HG02642 (cell line): Measurements from ENCODE around the gene CCM2.

Experiments
- ATAC-seq: cut with Tn5 transposase; IDR thresholded peaks from one replicate; pipeline ENCODE4 v1.9.1; 2021; ENCODE audit warnings: mild to moderate bottlenecking; ENCODE audit not compliant: unreplicated experiment, poor library complexity

CCM2 gene

DNA sequence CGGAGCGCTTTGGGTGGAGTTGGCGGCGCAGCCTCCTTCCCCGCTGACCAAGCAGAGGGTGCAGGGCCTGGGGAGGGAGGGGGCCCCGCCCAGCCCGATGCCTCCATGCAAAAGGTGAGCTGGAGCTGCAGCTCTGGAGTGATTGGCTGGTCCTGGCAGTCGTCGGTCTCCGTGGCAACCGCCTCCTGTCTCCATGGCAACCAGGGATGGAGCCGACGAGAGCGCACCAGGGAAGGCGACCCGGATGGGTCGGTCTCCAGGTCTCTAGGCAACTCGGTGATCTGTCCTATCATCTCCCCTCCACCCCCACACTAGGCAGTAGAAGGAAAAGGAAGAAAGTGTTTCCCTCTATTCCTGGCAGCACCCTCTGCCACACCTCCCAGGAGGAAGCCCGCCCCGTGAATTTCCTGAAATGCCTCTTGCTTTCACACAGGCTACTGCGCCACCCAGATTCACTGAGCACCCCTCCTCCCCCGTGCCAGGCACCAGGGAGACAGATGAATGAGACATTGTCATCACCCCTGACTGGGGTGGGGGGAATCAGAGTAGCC lies 89.4 kb downstream of the CCM2 start:
- ATAC-seq = no peak

DNA sequence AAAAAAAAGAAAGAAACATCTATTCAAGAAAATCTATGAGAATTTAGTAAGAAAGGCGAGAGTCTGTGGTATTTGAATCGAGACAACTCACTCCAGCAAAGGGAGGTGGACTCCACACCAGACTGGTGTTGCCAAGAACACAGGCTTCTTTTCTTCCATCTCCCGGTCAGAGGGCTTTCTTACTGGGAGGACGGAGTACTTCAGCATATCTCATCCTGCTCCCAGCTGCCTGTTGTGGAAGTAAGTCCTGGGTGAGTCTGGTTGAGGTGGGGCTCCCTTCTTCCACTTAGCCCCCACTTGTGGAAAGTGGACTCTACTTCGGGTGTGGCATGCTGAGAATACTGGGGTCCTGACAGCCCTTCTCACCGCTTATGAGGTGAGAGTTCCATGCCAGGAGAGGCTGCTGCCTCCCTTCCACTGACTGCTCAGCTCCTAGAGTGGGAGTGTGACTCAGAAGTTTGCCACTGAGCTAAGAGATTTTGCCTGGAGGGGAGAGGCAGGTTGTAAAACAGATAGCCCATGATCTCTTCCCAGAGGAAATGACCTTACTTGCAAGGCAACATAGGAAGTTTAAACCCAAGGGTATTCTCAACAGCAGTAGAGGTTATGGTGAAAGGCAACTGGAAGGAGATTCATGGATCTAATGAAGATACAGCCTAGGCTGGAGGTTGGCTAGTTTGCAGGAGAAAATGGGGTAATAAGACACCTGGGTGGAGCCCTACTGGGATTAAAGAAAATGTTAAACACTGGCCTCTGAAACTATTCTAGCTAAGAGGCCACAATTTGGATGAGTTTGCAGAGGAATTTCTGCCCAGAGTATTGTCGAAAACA lies 92.3 kb downstream of the CCM2 start:
- no peak for ATAC-seq

DNA sequence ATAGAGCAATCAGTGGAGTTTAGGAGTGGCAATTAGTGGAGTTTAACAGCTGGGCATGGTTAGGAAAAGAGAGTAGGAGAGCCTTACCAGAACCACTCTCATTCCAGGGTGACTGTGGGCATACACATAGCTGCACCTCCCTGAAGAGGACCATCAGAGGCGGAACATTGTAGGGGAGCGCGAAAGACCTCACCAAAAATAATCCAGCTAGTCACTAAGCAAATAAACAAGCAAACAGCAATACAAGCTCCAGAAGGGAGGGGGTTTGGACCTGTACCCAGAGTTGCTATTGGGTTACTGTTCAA lies 92.9 kb downstream of the CCM2 start:
- ATAC-seq = no peak

DNA sequence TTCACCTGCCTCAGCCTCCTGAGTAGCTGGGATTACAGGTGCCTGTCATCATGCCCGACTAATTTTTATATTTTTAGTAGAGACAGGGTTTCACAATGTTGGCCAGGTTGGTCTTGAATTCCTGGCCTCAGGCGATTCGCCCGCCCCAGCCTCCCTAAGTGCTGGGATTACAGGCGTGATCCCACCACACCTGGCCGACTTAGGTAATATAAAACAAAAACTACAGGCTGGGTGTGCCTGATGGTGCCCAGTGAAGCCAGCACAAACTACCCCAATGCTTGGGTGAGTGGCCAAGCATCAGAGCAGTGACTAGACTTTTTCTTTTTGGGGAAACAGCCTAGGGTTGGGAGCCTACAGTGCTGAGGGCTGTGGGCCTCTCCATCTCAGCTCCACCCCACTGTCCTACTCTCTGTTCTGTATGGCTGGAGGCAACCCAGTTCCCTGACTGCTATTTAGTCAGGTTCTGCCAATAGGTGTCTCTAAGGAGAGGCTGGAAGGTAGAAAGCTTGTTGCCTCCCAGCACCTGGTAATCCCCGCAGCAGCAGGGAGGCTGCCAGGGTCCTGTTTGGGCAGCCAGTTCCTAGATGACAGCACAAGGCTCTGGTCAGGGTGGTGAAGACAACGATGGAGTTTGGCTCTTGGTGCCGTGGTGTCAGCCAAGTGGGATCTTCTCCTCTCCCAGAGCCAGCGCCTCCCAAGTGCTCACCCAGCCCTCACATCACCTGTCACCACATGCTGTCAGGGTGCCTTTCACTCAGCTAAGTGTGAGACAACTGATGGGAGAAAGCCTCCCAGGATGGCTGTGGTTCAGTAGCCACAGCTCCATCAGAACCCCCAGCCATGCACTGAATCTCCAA lies 99.2 kb downstream of the CCM2 start:
- ATAC-seq = no peak

DNA sequence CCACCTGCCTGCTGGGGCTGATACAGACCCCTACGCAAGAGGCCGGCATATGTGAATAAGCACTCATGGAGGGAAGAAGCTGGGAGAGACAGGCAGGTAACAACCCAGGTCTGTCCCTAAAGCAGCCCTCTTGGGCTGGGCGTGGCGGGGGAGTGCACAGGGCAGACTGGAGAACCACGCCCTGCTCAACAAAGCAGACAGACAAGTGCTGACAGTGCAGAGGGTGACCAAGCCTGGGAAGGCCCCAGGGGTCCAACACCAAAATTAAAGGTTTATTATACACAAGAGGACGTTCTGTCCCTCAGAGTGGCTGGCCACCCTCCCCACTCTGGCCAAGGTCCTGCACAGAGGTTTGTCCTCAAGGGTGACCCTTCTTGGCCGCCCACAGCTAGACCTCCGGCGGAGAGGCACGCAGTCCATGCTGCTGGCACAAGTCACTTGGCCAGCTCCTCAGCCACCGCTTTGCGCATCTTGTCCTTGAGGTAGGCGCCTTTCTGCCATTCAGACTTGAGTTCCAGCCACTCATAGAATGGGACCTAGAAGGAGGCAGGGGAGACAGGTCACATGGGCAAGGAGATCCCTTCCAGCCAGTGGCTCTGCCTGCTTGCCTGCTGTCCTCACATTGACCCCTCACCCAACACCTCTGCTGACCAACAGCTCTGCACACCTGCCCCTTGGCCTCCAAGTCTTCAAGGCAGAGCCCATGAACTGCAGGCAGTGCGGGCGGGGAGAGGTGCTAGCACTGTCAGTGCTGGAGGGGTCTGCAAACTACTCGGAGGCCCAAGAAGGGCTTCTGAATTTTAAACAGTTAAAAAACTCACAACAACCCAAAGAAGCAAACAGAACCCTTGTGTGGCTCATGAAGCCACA lies 100.1 kb downstream of the CCM2 start:
- ATAC-seq = no peak

DNA sequence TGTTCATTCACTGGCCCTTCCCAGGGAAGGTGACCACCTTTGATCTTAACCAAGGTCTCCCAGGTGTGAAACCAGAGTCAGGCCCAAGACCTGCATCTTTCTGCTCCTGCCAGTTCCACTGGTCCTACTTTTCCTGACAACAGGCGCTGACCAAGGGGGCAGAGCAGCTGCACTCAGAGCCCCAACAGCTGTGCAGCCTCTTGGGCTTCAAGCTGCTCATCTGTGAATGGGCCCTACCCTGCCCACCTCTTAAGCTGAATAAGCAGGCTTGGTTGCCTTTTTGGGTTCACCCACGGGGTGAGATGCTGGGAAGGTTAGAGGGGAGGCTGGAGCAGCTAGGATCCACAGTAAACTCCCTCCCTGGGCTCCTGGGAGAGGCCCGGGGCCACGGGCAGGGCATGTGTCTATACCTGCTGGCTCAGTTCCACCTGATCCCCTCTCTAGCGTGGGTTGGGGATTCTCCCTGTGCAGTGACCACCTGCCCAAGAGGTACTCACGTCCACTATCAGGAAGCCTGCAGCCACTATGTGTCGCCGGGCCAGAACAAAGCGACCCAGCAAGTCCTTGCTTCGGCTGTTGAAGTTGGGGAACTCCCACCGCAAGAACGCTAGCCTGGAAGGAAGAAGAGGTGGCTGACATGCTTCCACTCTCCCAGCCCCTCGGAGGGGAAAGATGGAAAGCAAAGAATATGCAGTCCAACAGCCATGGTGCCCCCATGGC lies 100.9 kb downstream of the CCM2 start:
- ATAC-seq = no peak

DNA sequence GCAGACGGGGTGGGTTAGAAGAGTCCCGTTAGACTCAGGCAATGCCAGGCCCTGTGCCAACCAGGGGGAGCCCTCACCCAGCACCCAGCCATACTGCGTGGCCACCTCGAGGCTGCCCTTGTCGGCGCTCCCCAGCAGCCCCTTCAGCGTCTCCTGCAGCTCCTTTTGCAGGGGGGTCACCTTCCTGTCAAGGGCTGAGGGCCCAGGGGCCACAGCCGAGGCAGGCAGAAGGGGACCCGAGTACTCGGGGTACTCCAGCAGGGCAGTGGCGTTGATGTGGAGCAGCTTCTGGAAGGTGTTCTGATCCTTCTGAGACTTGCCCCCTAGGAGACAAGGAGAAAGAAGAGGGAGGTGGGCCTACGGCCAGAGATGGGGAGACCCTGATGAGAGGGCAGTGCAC lies 101.7 kb downstream of the CCM2 start:
- no peak for ATAC-seq

DNA sequence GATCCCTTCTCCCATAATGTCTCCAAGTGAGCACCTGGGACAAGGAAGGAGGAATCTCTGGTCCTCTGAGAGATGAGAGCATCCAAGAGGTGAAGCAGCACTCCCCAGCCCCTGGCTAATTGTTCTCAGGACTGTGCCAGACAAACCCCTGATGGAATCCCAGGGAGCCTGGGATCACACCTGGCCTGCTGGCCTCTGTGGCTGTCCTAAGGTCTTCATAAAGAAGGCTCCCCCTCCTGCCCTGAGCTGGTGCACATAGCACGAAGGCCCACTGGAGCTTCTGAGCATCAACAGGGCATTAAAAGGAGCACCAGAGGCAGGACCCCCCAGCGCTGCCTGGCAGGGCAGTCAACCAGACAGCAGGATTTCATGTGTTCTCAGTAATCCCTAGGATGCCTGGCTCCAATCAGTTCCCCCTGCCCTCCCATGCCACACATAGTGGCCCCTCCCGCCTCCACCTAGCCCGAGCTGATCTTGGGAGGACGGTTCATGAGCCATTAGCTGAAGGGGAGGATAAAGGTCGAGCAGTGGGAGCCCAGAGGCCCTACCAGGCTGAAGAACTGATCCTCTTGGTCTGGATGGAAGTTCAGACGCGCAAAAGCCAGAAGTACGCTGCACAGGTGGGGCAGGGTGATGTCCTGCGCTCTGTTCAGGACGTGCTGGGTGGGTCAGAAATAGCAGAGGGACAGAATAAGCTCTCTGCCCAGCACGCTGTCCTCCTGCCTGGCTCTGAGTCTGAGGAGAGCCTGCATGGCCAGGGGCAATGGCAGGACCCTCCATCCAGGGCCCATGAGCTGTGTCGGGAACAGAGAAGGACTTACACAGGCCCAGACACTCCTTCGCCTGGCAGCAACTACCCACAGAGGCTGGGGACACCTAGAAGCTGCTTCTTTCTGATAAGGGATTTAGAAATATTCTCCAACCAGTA lies 103.0 kb downstream of the CCM2 start:
- ATAC-seq = no peak

DNA sequence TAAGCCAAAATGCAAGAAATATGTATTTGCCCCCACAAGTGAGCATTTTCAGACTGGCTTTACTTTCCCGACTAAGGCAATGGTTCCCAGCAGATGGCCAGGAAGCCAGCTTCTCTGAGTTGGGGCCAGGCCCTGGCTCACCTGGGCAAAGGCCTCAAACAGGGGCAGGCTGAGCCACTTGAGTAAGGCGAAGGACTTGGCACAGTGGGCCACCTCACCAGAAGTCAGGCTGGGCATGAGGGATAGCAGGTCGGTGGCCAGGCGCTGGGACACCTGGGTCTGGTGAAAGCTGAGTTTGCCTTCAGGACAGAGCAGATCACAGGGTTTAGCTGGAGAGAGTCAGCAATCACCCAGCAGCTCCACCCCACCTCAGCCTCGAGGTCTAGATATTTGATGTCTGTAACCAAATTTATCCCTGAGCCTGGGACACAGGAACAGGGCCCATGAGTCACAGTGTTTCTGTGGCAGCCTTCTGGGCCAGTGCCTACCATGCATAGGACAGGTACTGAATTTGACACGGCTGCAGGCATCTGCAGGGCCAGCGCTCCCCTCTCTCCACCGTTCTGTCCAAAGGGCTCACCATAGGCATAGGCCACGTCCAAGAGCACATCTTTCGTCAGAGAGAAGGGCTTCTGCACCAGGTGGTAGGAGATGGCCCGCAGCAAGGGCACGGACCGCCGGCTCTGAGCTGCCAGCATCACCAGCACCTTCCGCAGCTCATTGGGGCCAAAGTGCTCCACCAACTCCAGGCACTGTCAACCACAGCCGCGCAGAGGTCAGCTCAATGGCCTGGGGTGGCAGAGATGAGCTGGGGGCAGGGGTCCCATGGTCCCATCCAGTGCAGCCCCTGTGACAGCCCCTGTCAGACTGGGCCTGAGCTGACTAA lies 104.2 kb downstream of the CCM2 start:
- ATAC-seq = no peak

DNA sequence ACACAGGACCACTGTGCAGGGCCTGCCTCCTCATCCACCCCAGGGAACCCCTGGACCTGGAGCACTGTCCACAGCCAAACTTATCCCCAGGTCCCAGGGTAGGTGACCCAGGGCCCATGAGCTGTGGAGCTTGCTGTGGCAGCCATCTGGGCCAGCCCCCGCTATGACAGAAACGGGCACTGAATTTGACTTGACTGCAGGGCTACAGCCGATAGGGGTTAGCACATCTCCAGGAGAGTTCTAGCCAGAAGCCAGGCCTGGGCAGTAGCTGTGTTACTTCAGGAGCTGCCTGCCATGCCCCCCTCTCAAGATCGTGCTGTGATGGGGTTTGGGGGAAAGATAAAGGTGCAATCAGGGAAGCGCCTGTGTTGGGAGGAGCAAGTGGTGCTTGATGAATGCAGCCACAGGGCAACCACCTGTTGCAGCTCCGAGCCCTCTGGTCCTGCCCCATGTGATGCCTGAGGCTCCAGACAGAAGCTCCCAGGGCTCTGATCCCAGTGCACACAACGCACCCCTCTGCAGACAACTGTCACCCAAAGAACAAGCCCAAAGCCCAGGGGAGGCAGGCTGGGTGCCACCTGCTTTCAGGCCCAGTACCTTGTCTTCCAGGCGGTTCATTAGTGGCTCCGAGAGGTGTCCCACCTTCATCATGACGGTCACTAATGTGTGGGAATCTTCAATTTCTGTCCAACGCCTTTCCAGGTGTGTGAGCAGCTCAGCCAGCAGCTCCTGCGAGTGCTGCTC lies 105.0 kb downstream of the CCM2 start:
- no peak for ATAC-seq

DNA sequence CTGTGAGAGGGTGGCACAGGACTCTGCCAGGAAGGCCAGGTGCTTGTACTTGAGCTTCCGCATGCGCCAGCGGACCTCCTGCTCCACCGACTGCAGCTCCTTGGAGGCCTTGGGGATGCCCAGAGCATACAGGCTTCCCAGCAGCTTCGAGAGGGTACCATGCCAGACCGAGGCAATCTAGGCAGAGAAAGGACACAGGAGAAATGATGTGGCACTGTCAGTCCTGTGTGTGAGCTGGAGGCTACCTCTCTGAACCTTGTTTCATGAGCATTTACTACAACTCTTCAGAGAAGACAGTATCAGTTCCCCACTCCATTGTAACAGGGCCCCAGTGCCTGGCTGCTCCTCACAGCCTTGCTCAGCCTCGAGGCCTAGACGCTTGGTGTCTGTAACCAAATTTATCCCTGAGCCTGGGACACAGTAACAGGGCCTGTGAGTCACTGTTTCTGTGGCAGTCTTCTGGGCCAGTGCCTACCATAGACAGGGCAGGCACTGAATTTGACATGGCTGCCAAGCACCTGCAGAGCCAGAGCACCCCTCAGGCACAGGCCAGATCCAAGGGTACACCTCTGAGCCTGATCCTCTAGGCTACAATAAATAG lies 105.7 kb downstream of the CCM2 start:
- ATAC-seq = no peak

DNA sequence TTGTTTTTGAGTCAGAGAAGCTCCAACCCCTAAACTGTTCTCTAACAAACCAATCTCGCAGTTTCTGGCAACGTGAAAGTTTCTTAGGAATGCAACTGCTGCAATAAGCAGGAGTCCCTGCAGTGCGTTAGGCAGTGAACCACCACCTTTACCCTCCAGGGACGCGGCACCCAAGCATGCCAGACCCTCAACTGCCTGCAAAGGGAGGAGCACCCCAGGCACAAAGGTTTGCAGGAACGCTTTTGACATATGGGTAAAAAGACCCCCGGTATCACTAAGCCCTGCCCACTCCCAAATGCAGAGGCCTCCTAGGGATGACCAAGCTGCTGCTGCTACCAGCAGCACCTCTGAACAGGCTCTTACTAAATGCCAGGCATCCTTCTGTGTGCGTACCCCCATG lies 106.8 kb downstream of the CCM2 start:
- no peak for ATAC-seq

DNA sequence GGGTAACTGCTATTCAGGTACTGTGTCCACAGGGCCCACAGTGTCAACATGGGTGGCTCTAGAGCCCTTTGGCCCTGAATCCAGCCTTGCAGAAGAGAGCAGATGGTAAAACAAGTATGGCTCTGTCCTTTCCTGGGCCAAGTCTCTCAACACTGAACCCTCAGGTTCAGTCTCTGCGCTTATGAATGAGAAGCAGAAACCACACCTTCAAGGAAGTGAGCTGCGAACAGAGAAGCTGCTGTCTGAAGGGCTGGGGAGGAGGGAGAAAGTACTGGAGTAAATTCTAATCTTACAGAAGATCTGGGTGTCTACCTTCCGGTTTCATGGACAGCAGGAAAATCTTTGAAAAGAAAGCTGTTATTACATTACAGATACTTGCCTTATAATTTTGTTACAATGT lies 107.4 kb downstream of the CCM2 start:
- ATAC-seq = no peak

DNA sequence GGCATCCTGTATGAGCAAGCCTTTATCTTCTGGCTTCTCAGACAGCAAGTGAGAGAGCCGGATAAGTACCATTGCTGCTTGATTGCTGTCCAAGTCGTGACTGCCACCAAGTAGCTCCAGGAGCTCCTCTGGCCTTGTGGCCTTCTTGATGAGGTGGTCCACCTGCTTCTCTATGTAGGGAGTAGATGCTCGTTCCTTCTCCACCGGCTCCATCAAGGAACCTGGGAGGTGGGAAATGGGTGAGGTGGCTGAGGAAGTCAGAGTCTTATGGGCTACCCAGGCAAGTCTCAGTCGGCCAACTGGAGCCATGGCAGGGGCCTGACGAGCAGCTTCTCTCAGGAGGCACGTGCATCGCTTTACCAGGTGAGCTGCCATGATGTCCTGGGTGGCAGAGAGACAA lies 108.9 kb downstream of the CCM2 start:
- no peak for ATAC-seq

DNA sequence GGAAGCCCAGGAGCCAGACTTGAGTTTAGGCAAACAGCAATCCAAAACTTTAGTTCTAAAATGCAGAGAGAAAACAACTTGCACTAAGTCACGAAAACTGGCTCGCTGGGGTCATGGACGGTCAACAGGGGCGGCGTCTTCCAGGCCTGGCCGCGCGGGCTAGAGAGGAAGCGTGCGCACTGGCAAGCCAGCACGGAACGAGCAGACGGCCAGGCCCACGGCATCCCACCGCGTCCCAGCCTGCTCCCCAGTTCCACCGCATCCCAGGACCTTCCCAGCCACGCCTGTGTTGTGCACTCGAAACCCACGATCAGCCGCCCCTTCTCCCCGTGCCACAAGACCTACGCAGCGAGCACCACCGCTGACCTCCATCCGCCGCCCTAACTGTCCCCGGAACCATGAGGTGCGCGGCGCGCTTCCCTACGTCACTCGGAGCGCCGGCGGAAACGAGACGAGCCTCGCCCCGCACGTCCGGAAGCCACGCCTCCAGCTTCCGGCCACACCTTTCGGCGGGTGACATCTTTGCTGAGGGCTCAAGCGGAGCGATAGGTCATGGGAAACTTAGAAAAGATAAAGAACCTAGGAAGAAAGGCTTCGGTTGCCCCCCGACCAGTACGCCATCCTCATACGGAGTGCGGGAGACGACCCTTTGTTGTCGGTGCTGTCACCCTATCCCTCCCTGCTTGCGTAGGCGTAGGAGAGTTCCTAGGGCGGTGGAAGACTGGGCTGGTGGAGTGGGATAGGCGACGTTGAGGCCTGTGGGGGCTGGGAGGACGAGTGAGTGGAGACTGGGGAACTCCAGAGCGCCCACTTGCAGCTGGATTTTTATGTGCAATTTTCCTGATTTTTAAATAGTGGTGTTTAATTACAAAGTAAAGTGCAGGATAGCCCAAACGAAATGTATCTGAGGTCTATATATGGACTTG lies 111.6 kb downstream of the CCM2 start, which contains the start of gene TBRG4:
TSS of gene TBRG4 (minus strand) at position 400 of the 926 bp plus-strand sequence. CDS start 2,460 bp downstream, outside the sequence.
- peak; percentile 97 for ATAC-seq

DNA sequence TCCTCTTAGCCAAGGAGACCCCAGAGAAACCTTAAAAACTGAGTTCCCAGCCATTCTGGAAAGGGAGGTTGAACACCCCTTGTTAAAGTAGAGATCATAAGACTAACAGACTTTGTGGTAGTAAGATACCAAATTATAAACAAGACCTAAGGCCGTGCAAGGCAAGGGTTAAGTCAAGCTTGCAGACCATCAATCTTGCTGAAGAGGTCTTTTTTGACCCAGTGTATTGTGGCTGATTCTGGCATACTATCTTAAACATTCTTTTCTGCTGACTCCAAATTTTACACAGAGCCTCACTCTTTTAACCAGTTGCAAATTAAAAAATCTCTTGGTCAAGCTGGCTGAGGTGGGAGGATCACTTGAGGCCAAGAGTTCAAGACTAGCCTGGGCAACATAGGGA lies 112.6 kb downstream of the CCM2 start:
- ATAC-seq = no peak
